HG03575 (cell line): Measurements from ENCODE around the gene PDE6H.
A peak's percentile ranks its signal among the peaks of the same experiment; 100 is the strongest.

Source experiments
- ATAC-seq: cut with Tn5 transposase; IDR thresholded peaks from one replicate; pipeline ENCODE4 v1.9.1; 2021; ENCODE audit not compliant: unreplicated experiment, insufficient number of reproducible peaks, low FRiP score; ENCODE audit errors: extremely low read depth

Gene PDE6H

GRCh38 chr12:14950421-14950820 is 22.4 kb upstream of the PDE6H start:
- ATAC-seq: no peak

GRCh38 chr12:14950982-14951746 is 21.7 kb upstream of the PDE6H start:
- ATAC-seq: no peak

GRCh38 chr12:14951851-14952250 is 21.0 kb upstream of the PDE6H start:
- ATAC-seq: no peak

- peak; percentile 29 for ATAC-seq
Observed at GRCh38 chr12:14952299-14952921, 20.4 kb upstream of the PDE6H start.

- no peak for ATAC-seq
Observed at GRCh38 chr12:14953752-14954151, 19.1 kb upstream of the PDE6H start.

GRCh38 chr12:14954269-14954668 is 18.6 kb upstream of the PDE6H start:
- ATAC-seq: no peak

GRCh38 chr12:14956024-14956891 is 16.6 kb upstream of the PDE6H start:
- ATAC-seq: no peak

GRCh38 chr12:14956905-14957304 is 15.9 kb upstream of the PDE6H start:
- ATAC-seq: no peak

- ATAC-seq: no peak
Observed at GRCh38 chr12:14957551-14958168, 15.2 kb upstream of the PDE6H start.

GRCh38 chr12:14958361-14959125 is 14.3 kb upstream of the PDE6H start:
- no peak for ATAC-seq

- no peak for ATAC-seq
Observed at GRCh38 chr12:14959126-14959440, 13.8 kb upstream of the PDE6H start.

GRCh38 chr12:14959463-14959862 is 13.4 kb upstream of the PDE6H start:
- no peak for ATAC-seq

- ATAC-seq: no peak
Observed at GRCh38 chr12:14959916-14960496, 12.8 kb upstream of the PDE6H start.

GRCh38 chr12:14960548-14961465 is 12.0 kb upstream of the PDE6H start:
- ATAC-seq: peak; percentile 4

- peak; percentile 57 for ATAC-seq
Observed at GRCh38 chr12:14961466-14962152, 11.2 kb upstream of the PDE6H start, which contains the start of gene ARHGDIB. TSS of gene ARHGDIB (minus strand) at chr12:14961601. CDS start at chr12:14950712, 10,889 bp downstream.

GRCh38 chr12:14962153-14962539 is 10.7 kb upstream of the PDE6H start:
- no peak for ATAC-seq

- no peak for ATAC-seq
Observed at GRCh38 chr12:14962797-14963196, 10.0 kb upstream of the PDE6H start.
